HEK293 (cell line): Measurements from ENCODE around the gene ARL8B.
A peak's percentile ranks its signal among the peaks of the same experiment; 100 is the strongest.

Experiments
- CTCF ChIA-PET: fragments of 350-600 bp; formaldehyde crosslinking; extraction: SDS; loops from one replicate; lab custom pipeline; 2021; ENCODE audit warnings: antibody characterized with exemption; lab: Yijun Ruan, JAX
- POLR2A ChIA-PET: fragments of 300-600 bp; formaldehyde crosslinking; extraction: SDS; loops from one replicate; lab custom pipeline; 2020; ENCODE audit warnings: antibody characterized with exemption, inconsistent platforms; lab: Yijun Ruan, JAX
- H3K27ac ChIP-seq: fragments of 200-500 bp; sonication (Bioruptor generic); 2 replicates; pipeline ENCODE4 v1.5.1; 2014; ENCODE audit warnings: low read depth, low read length, control low read depth, inconsistent platforms; ENCODE audit errors: extremely low read depth
- H3K36me3 ChIP-seq, 2 experiments: fragments of 200-500 bp in 1 of 2; sonication (Bioruptor generic) in 1 of 2; 1 replicate in 1 of 2; 2 replicates in 1 of 2; pipeline ENCODE4 v1.5.1; 2014 to 2017; ENCODE audit warnings: inconsistent platforms in 2 of 2, low read length in 2 of 2; ENCODE audit not compliant: control insufficient read depth in 2 of 2, insufficient read depth in 1 of 2
- H3K4me1 ChIP-seq: fragments of 200-500 bp; sonication (Bioruptor generic); 2 replicates; pipeline ENCODE4 v1.5.1; 2014; ENCODE audit warnings: mild to moderate bottlenecking, low read length, inconsistent platforms; ENCODE audit not compliant: control insufficient read depth, insufficient read depth
- H3K4me3 ChIP-seq: 2 replicates; pipeline ENCODE4 v1.5.1; 2011; ENCODE audit warnings: low read depth, mild to moderate bottlenecking, control low read depth, low read length, moderate library complexity
- H3K9me3 ChIP-seq: fragments of 200-500 bp; sonication (Bioruptor generic); 2 replicates; pipeline ENCODE4 v1.5.1; 2014; ENCODE audit warnings: low read depth, low read length, inconsistent platforms; ENCODE audit not compliant: control insufficient read depth, insufficient read depth
- BCL11A ChIP-seq: fragments of 450-650 bp; formaldehyde crosslinking; IDR thresholded peaks from 2 replicates; pipeline ENCODE4 v1.5.1; 2016; ENCODE audit warnings: low read depth, missing biosample characterization, missing genetic modification characterization
- PRDM4 ChIP-seq: fragments of 450-650 bp; formaldehyde crosslinking; IDR thresholded peaks from 2 replicates; pipeline ENCODE4 v1.5.1; 2017; ENCODE audit warnings: missing biosample characterization, missing genetic modification characterization
- PRDM6 ChIP-seq: fragments of 450-650 bp; formaldehyde crosslinking; IDR thresholded peaks from 2 replicates; pipeline ENCODE4 v1.5.1; 2017; ENCODE audit warnings: missing biosample characterization, missing genetic modification characterization
- SCRT2 ChIP-seq: fragments of 450-650 bp; formaldehyde crosslinking; IDR thresholded peaks from 2 replicates; pipeline ENCODE4 v1.5.1; 2016; ENCODE audit warnings: missing biosample characterization, missing genetic modification characterization
- SP7 ChIP-seq: fragments of 450-650 bp; formaldehyde crosslinking; IDR thresholded peaks from 2 replicates; pipeline ENCODE4 v1.5.1; 2016; ENCODE audit warnings: missing biosample characterization, missing genetic modification characterization
- ZNF157 ChIP-seq: fragments of 450-650 bp; formaldehyde crosslinking; IDR thresholded peaks from 2 replicates; pipeline ENCODE4 v1.5.1; 2016; ENCODE audit warnings: missing biosample characterization, missing genetic modification characterization
- ZNF223 ChIP-seq: fragments of 450-650 bp; formaldehyde crosslinking; IDR thresholded peaks from 2 replicates; pipeline ENCODE4 v1.5.1; 2016; ENCODE audit warnings: missing biosample characterization, missing genetic modification characterization
- ZNF530 ChIP-seq: fragments of 450-650 bp; formaldehyde crosslinking; IDR thresholded peaks from 2 replicates; pipeline ENCODE4 v1.5.1; 2016; ENCODE audit warnings: low read depth, missing biosample characterization, missing genetic modification characterization
- ZNF629 ChIP-seq: fragments of 450-650 bp; formaldehyde crosslinking; IDR thresholded peaks from 2 replicates; pipeline ENCODE4 v1.5.1; 2017; ENCODE audit warnings: missing biosample characterization, missing genetic modification characterization
- TF ChIP-seq, protein P1 (sequence below): fragments of 450-650 bp; formaldehyde crosslinking; IDR thresholded peaks from 2 replicates; pipeline ENCODE4 v1.5.1; 2016; ENCODE audit warnings: missing biosample characterization, missing genetic modification characterization
- TF ChIP-seq, protein P2 (sequence below): fragments of 450-650 bp; formaldehyde crosslinking; IDR thresholded peaks from 2 replicates; pipeline ENCODE4 v1.5.1; 2016; ENCODE audit warnings: missing biosample characterization, missing genetic modification characterization
- TF ChIP-seq, protein P3 (sequence below): fragments of 450-650 bp; formaldehyde crosslinking; IDR thresholded peaks from 2 replicates; pipeline ENCODE4 v1.5.1; 2016; ENCODE audit warnings: missing biosample characterization, missing genetic modification characterization
- TF ChIP-seq, protein P4 (sequence below): fragments of 450-650 bp; formaldehyde crosslinking; IDR thresholded peaks from 2 replicates; pipeline ENCODE4 v1.5.1; 2016; ENCODE audit warnings: missing biosample characterization, missing genetic modification characterization
- TF ChIP-seq, protein P5 (sequence below): fragments of 450-650 bp; formaldehyde crosslinking; IDR thresholded peaks from 2 replicates; pipeline ENCODE4 v1.5.1; 2016; ENCODE audit warnings: missing biosample characterization, missing genetic modification characterization

ARL8B gene

DNA sequence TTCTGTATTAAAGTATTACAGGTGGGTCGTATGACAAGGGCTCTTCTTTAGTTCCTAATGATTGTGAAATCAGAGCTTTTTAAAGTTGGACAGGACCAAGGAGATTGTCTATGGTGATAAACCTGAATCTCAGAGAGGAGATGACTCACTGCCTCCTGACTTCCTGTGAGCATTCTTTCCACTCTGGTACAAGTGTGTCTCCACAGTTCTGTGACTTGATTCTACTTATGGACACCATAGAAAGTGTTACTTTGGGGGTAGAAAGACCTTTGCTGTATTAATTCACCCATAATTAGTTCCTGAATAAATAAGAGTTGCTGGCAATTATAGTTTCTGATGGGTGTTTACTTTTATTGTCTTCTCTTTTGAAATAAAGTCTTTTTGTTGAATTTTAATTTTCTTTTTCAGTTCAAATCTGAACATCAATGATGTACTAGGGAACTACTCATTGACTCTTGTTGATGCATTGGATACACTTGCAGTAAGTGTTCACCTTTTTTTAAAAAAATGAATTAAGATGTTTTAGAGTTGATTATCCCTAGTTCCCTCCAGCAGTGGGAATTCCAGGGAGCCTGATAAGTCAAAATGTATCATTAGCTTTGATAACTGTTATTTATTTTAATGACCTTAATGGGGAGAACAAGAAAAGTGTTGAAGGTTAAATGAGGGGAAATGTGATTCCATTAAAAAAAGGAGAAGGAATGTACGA lies 72.9 kb downstream of the ARL8B start (continued):
- TF ChIP-seq SCRT2 (peak; percentile 72), SP7 (tag by site-specific recombination) (peak; percentile 66), PRDM6 (tag by site-specific recombination) (no peak), ZNF629 (0 out of 2 replicates have a peak, but pooled peaks have one; percentile 47)
- TF ChIP-seq, protein P1, sequence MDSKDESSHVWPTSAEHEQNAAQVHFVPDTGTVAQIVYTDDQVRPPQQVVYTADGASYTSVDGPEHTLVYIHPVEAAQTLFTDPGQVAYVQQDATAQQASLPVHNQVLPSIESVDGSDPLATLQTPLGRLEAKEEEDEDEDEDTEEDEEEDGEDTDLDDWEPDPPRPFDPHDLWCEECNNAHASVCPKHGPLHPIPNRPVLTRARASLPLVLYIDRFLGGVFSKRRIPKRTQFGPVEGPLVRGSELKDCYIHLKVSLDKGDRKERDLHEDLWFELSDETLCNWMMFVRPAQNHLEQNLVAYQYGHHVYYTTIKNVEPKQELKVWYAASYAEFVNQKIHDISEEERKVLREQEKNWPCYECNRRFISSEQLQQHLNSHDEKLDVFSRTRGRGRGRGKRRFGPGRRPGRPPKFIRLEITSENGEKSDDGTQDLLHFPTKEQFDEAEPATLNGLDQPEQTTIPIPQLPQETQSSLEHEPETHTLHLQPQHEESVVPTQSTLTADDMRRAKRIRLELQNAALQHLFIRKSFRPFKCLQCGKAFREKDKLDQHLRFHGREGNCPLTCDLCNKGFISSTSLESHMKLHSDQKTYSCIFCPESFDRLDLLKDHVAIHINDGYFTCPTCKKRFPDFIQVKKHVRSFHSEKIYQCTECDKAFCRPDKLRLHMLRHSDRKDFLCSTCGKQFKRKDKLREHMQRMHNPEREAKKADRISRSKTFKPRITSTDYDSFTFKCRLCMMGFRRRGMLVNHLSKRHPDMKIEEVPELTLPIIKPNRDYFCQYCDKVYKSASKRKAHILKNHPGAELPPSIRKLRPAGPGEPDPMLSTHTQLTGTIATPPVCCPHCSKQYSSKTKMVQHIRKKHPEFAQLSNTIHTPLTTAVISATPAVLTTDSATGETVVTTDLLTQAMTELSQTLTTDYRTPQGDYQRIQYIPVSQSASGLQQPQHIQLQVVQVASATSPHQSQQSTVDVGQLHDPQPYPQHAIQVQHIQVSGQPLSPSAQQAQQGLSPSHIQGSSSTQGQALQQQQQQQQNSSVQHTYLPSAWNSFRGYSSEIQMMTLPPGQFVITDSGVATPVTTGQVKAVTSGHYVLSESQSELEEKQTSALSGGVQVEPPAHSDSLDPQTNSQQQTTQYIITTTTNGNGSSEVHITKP: peak; percentile 59
- TF ChIP-seq, protein P2, sequence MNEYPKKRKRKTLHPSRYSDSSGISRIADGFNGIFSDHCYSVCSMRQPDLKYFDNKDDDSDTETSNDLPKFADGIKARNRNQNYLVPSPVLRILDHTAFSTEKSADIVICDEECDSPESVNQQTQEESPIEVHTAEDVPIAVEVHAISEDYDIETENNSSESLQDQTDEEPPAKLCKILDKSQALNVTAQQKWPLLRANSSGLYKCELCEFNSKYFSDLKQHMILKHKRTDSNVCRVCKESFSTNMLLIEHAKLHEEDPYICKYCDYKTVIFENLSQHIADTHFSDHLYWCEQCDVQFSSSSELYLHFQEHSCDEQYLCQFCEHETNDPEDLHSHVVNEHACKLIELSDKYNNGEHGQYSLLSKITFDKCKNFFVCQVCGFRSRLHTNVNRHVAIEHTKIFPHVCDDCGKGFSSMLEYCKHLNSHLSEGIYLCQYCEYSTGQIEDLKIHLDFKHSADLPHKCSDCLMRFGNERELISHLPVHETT (tag by site-specific recombination): 0 out of 2 replicates have a peak, but pooled peaks have one; percentile 23

DNA sequence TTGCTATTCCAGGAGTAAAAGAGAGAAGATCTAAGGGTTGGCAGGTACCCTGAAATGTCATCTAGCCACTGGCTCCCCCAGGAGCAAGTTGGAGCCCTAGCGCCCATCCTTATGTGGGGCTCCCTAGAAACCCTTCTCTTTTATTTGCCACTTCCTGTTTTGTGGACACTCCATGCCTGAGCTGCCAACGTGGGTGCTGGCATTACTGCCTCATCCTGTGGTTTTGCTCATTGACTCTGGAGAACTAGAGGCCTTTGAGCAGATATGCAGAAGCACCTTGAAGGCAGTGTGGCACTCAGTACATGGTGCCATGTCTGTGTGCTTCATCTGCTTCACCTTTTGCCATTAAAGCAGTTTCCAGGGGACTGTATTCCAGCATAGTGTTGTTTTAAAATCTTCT lies 73.5 kb downstream of the ARL8B start:
- TF ChIP-seq BCL11A (no peak), ZNF530 (no peak), ZNF223 (tag by site-specific recombination) (no peak), ZNF157 (tag by site-specific recombination) (no peak), PRDM4 (tag by site-specific recombination) (peak; percentile 93), ZNF629 (no peak)
- TF ChIP-seq, protein P3, sequence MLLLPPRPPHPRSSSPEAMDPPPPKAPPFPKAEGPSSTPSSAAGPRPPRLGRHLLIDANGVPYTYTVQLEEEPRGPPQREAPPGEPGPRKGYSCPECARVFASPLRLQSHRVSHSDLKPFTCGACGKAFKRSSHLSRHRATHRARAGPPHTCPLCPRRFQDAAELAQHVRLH (tag by site-specific recombination): no peak
- TF ChIP-seq, protein P4, sequence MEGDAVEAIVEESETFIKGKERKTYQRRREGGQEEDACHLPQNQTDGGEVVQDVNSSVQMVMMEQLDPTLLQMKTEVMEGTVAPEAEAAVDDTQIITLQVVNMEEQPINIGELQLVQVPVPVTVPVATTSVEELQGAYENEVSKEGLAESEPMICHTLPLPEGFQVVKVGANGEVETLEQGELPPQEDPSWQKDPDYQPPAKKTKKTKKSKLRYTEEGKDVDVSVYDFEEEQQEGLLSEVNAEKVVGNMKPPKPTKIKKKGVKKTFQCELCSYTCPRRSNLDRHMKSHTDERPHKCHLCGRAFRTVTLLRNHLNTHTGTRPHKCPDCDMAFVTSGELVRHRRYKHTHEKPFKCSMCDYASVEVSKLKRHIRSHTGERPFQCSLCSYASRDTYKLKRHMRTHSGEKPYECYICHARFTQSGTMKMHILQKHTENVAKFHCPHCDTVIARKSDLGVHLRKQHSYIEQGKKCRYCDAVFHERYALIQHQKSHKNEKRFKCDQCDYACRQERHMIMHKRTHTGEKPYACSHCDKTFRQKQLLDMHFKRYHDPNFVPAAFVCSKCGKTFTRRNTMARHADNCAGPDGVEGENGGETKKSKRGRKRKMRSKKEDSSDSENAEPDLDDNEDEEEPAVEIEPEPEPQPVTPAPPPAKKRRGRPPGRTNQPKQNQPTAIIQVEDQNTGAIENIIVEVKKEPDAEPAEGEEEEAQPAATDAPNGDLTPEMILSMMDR (tag by site-specific recombination): no peak
- TF ChIP-seq, protein P5, sequence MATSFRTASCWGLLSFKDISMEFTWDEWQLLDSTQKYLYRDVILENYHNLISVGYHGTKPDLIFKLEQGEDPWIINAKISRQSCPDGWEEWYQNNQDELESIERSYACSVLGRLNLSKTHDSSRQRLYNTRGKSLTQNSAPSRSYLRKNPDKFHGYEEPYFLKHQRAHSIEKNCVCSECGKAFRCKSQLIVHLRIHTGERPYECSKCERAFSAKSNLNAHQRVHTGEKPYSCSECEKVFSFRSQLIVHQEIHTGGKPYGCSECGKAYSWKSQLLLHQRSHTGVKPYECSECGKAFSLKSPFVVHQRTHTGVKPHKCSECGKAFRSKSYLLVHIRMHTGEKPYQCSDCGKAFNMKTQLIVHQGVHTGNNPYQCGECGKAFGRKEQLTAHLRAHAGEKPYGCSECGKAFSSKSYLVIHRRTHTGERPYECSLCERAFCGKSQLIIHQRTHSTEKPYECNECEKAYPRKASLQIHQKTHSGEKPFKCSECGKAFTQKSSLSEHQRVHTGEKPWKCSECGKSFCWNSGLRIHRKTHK: no peak
- H3K4me3 ChIP-seq: no peak overlapping the region
- H3K4me1 ChIP-seq: peaks cover 12% of the 10 kb centered on the region
- H3K9me3 ChIP-seq: no peaks in the 10 kb centered on the region
- H3K27ac ChIP-seq: no peak overlapping the region
- POLR2A ChIA-PET: no interaction called here
- peaks cover 14 to 39% of the 10 kb centered on the region in 2 experiments; a peak in 2 of 3 replicates for H3K36me3 ChIP-seq
- CTCF ChIA-PET: no interaction called here
